ENCODE data around the gene RERE.

RERE gene

GRCh38 chr1:8571200-8571984 is 246.0 kb downstream of the RERE start:
- DNase-seq (ENCODE audit: low read depth), result peak; percentile 61

GRCh38 chr1:8570465-8570864 is 247.0 kb downstream of the RERE start:
- DNase-seq (ENCODE audit: low read depth), result no peak

- DNase-seq (ENCODE audit: low read depth), result no peak
Measured at GRCh38 chr1:8569242-8569641, 248.2 kb downstream of the RERE start.

GRCh38 chr1:8568837-8569236 is 248.6 kb downstream of the RERE start:
- DNase-seq (ENCODE audit: low read depth), result no peak

GRCh38 chr1:8567146-8567545 is 250.3 kb downstream of the RERE start:
- peak; percentile 68 for DNase-seq (ENCODE audit: low read depth)

- DNase-seq (ENCODE audit: low read depth), result no peak
Measured at GRCh38 chr1:8565802-8566201, 251.6 kb downstream of the RERE start.

GRCh38 chr1:8563944-8564537 is 253.4 kb downstream of the RERE start:
- no peak for DNase-seq (ENCODE audit: low read depth)

GRCh38 chr1:8562881-8563865 is 254.3 kb downstream of the RERE start:
- peak; percentile 63 for DNase-seq (ENCODE audit: low read depth)

GRCh38 chr1:8562222-8562621 is 255.2 kb downstream of the RERE start:
- DNase-seq (ENCODE audit: low read depth), result no peak

GRCh38 chr1:8560611-8561544 is 256.6 kb downstream of the RERE start:
- peak; percentile 50 for DNase-seq (ENCODE audit: low read depth)

GRCh38 chr1:8560035-8560434 is 257.4 kb downstream of the RERE start:
- no peak for DNase-seq (ENCODE audit: low read depth)

GRCh38 chr1:8555582-8555981 is 261.9 kb downstream of the RERE start:
- DNase-seq (ENCODE audit: low read depth), result no peak

GRCh38 chr1:8554956-8555534 is 262.4 kb downstream of the RERE start:
- DNase-seq (ENCODE audit: low read depth), result peak; percentile 74

- no peak for DNase-seq (ENCODE audit: low read depth)
Measured at GRCh38 chr1:8552820-8553397, 264.5 kb downstream of the RERE start.

GRCh38 chr1:8551613-8552489 is 265.6 kb downstream of the RERE start:
- DNase-seq (ENCODE audit: low read depth), result no peak

- no peak for DNase-seq (ENCODE audit: low read depth)
Measured at GRCh38 chr1:8551057-8551456, 266.4 kb downstream of the RERE start.

- no peak for DNase-seq (ENCODE audit: low read depth)
Measured at GRCh38 chr1:8547791-8548190, 269.6 kb downstream of the RERE start.

- peak; percentile 48 for DNase-seq (ENCODE audit: low read depth)
Measured at GRCh38 chr1:8545078-8545477, 272.4 kb downstream of the RERE start.

GRCh38 chr1:8544644-8545043 is 272.8 kb downstream of the RERE start:
- no peak for DNase-seq (ENCODE audit: low read depth)

GRCh38 chr1:8543965-8544364 is 273.5 kb downstream of the RERE start:
- no peak for DNase-seq (ENCODE audit: low read depth)
